Lower leg skin (tissue), 4 donors: ENCODE data around the gene UGDH. TPM values are rescaled to one million over a fixed set of nuclear protein-coding genes. Genes with fewer than 3 reads are reported as not detected.

Source experiments
- DNase-seq, 2 donors: peaks; one replicate each; pipeline ENCODE4 v3.0.0-alpha.2; 2019; ENCODE audit warnings: low spot score in 2 of 2
- H3K4me3 ChIP-seq: fragments of 200-600 bp; sonication (generic); 2 replicates; pipeline ENCODE4 v1.5.1; 2017; ENCODE audit warnings: mild to moderate bottlenecking, low read depth; ENCODE audit not compliant: poor library complexity, severe bottlenecking
- POLR2A ChIP-seq, 2 donors: fragments of 450-650 bp; IDR thresholded peaks; one replicate each; pipeline ENCODE4 v1.6.1; 2016 to 2017; ENCODE audit warnings: antibody characterized with exemption in 2 of 2, mild to moderate bottlenecking in 1 of 2, moderate library complexity in 1 of 2
- WGBS, 2 donors: methylation state at CpG; one replicate each; pipeline ENCODE4 v1.1.5; 2018; 5-methylcytosine and 5-hydroxymethylcytosine counted together
- intact Hi-C: fragments of 100-400 bp; cut with DNase I; formaldehyde crosslinking; loops from one replicate; pipeline ENCODE4 v1.15.0; 2023; ENCODE audit warnings: low total_unique reads
- total RNA-seq, 4 donors: library from RNA; depleted of rRNA; stranded (reverse); fragments of >200 nt; gene quantifications; one replicate each; pipeline ENCODE4 v1.1.0, GENCODE V29; 2016
- TF ChIP-seq, protein P1 (sequence below), 3 donors: fragments of 450-650 bp; IDR thresholded peaks; one replicate each; pipeline ENCODE4 v1.5.1; 2016; ENCODE audit warnings: antibody characterized with exemption in 3 of 3, mild to moderate bottlenecking in 3 of 3, moderate library complexity in 2 of 3

UGDH gene
- total RNA-seq, 4 donors from 2014 or later: 20.2 to 29.4 (median 24.3) TPM

DNA sequence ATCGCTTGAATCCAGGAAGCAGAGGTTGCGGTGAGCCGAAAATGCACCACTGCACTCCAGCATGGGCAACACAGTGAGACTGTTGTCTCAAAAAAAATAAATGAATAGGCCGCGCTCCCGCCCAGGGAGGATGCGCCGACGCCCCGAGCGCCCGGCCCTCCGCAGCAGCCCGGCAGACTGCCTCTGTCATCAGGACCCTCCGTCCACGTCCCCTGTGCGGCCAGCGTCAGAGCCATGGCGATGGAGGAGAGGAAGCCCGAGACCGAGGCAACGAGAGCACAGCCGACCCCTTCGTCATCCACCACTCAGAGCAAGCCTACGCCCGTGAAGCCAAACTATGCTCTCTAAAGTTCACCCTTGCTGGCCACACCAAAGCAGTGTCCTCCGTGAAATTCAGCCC is 47.0 kb downstream of the UGDH start:
- no peak overlapping the region for H3K4me3 ChIP-seq
- intact Hi-C loops: no loop called here
- no peak for TF ChIP-seq POLR2A (IDR thresholded peaks at IDR 0.05)
- TF ChIP-seq, protein P1, sequence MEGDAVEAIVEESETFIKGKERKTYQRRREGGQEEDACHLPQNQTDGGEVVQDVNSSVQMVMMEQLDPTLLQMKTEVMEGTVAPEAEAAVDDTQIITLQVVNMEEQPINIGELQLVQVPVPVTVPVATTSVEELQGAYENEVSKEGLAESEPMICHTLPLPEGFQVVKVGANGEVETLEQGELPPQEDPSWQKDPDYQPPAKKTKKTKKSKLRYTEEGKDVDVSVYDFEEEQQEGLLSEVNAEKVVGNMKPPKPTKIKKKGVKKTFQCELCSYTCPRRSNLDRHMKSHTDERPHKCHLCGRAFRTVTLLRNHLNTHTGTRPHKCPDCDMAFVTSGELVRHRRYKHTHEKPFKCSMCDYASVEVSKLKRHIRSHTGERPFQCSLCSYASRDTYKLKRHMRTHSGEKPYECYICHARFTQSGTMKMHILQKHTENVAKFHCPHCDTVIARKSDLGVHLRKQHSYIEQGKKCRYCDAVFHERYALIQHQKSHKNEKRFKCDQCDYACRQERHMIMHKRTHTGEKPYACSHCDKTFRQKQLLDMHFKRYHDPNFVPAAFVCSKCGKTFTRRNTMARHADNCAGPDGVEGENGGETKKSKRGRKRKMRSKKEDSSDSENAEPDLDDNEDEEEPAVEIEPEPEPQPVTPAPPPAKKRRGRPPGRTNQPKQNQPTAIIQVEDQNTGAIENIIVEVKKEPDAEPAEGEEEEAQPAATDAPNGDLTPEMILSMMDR (IDR thresholded peaks at IDR 0.05): no peak
- WGBS, 2 donors: 95 to 97% methylated on average over 22 to 27 of the region's 27 CpGs
- DNase-seq: no peak

DNA sequence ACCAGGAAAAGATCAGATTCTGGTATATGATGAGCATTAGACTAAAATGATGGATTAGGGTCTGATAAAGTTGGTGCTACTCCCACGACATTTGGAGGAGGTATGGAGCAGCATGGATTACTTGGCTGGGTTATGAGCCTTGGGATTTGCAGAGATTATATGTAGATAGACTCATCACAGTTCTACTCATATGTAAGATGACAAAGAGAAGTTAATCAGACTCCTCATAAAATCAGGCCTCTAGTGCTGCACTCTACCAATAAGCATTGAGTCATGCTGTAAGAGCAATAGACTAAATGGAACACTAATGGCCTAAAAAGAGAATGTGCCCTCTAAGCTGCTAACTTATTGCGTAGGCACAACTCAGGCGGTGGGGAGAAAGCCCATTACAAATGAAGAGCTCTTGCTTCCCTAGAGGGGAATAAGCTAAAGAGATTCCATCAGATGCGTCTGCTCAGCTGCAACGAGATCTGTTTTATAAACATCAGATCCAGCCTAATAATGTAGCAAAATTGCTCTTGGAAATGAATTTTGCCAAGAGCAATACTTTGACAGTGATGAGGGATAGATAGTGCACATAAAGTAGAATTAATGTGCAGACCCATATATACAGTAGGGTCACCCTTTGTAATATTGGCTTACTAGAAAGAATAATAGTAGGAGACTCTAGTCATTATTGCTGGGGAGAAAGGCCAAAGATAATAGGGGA is 50.9 kb downstream of the UGDH start:
- no peak overlapping the region for H3K4me3 ChIP-seq
- WGBS, 2 donors: 86 to 87% methylated on average over 5 of the region's 5 CpGs
- intact Hi-C loops: no loop called here
- no peak for DNase-seq
- TF ChIP-seq, protein P1 (IDR thresholded peaks at IDR 0.05): no peak
- no peak for TF ChIP-seq POLR2A (IDR thresholded peaks at IDR 0.05)

GRCh38 chr4:39472396-39472795 is 54.8 kb downstream of the UGDH start:
- intact Hi-C loops: no loop called here
- TF ChIP-seq, protein P1 (IDR thresholded peaks at IDR 0.05): no peak
- TF ChIP-seq POLR2A (IDR thresholded peaks at IDR 0.05): no peak
- no peak for DNase-seq
- 91 to 93% methylated on average over 3 of the region's 3 CpGs for WGBS, 2 donors
- no peak overlapping the region for H3K4me3 ChIP-seq

DNA sequence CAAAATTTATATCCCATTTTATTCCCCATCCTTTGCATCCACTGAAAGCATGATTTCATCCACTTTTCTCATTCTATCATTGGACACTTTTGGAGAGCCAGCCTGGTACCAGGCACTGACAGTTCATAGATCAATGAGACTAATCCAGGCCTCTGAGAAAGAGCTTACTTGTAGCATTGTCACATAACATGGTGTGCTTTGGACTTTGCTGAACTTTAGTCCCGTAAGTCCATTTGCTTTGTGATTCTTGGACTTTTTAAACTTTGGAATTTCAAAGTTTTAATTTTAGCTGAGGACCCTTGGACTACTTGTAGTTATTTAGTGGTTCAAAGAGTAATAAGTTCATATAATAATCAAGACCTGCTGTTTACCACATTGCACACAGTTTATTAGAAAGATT is 56.8 kb downstream of the UGDH start:
- no peak for DNase-seq
- H3K4me3 ChIP-seq: no peak overlapping the region
- TF ChIP-seq POLR2A (IDR thresholded peaks at IDR 0.05): no peak
- TF ChIP-seq, protein P1 (IDR thresholded peaks at IDR 0.05): no peak
- intact Hi-C loops: no loop called here
- WGBS, 2 donors: 90 to 97% methylated on average over 1 of the region's 1 CpG

DNA sequence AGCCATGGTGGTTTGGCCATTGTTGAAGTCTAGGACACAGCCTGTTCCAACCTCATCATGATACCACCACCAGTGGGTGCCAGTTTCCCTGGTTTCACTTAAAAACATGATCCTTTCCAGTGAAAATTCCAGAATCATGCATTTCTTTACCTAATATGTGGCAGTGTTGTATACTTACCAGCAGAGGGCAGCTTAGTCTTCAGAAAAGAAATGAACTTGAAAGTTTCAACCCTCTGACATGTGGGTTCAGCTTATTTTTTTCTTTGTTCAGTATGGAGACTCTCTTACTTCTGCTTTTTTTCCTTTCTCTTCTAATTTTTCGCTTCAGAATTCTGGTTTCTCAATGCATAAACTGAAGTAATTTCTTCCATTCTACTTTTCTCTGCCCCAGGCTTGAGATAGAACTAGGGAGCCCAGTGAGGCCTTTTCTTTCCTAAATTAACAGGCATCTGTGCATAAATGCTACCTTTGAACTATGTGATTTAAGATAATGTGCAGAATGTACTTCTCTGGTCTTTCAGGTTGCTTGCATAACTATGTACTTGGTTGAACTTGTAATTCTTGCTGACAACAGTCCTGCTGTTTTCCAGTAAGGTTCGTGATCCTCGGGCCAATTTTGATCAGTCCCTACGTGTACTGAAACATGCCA is 57.7 kb downstream of the UGDH start:
- intact Hi-C loops: no loop called here
- H3K4me3 ChIP-seq: no peak overlapping the region
- WGBS, 2 donors: 48 to 56% methylated on average over 4 of the region's 4 CpGs
- DNase-seq: no peak
- TF ChIP-seq POLR2A (IDR thresholded peaks at IDR 0.05): no peak
- TF ChIP-seq, protein P1 (IDR thresholded peaks at IDR 0.05): peak in 1 of 3 donors; percentile 85
